Measurements from ENCODE around the gene GRK6.

Gene GRK6

GRCh38 chr5:177427211-177427822 is 841 bp downstream of the GRK6 start:
- DNase-seq (ENCODE audit: low read depth) = no peak

GRCh38 chr5:177427919-177428573 is 1.6 kb downstream of the GRK6 start:
- DNase-seq (ENCODE audit: low read depth) = no peak

DNA sequence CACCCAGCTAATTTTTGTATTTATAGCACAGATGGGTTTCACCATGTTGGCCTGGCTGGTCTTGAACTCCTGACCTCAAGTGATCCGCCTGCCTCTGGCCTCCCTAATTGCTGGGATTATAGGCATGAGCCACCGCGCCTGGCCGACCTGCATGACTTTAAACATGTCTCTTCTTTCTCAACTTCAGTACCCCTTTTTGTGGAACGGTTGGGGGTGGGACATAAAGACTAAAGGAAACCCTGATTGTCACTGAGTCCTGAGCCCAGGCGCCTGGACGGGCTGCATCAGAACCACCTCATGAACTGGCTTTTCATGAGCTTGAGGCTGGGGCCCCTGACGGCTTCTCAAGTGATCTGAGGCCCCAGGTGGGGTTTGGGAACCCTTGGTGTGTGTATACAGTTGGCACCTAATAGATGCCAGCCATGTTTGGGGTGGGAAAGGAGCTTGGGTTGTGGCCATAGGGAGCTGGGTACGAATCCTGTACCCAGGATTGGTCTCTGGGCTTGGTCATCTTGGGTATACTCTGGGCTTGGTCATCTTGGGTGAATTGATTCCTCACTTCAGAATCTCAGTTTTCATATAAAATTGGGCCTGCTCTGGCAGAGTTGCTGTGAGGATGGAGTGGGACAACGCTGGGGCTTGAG is 2.2 kb downstream of the GRK6 start:
- DNase-seq (ENCODE audit: low read depth) = no peak

GRCh38 chr5:177429248-177430040 is 3.0 kb downstream of the GRK6 start:
- no peak for DNase-seq (ENCODE audit: low read depth)

- no peak for DNase-seq (ENCODE audit: low read depth)
Observed at GRCh38 chr5:177430140-177430951, 3.9 kb downstream of the GRK6 start.

DNA sequence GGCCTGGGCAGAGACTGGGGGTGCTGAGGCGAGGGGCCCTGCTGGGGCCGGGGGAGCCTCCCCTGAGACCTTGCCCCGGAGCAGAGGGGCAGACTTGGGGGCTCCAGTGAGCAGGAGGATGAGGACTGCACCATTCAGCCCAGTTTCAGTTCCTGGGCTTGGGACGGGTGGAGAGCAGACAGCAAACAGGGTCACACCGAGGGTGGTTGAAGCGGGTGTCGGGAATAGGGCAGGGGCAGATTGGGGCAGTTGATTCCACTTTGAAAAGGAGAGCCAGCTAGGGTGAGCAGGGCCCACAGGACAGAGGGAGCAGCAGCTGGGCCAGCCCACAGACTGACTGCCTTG is 4.5 kb downstream of the GRK6 start:
- DNase-seq (ENCODE audit: low read depth) = no peak

GRCh38 chr5:177431317-177432142 is 5.1 kb downstream of the GRK6 start:
- DNase-seq (ENCODE audit: low read depth) = no peak

DNA sequence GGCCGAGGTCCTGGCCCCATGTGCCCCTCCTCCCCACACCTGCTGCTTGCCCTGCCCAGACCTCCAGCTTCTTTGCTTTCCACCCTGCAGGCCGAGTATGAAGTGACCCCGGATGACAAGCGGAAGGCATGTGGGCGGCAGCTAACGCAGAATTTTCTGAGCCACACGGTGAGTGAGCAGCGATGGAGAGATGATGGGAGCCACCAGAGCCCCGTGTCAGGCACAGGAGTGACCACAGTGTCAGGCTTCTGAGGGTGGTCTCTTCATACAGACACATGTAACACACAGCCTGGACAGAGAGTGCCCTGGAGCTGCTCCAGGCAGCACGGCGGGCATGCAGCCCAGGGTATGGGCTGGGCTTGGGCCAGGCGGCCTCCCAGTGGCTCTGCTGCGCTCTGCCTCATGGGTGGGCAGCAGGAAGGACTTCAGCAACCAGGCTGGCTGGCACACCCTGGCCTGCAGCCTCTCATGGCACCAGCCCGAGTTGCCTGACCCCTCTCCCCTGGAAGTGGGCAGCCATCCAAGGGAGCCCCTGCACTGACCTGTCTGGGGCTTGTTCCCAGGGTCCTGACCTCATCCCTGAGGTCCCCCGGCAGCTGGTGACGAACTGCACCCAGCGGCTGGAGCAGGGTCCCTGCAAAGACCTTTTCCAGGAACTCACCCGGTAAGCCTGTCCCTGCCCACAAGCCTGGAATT is 5.8 kb downstream of the GRK6 start:
- DNase-seq (ENCODE audit: low read depth) = no peak

DNA sequence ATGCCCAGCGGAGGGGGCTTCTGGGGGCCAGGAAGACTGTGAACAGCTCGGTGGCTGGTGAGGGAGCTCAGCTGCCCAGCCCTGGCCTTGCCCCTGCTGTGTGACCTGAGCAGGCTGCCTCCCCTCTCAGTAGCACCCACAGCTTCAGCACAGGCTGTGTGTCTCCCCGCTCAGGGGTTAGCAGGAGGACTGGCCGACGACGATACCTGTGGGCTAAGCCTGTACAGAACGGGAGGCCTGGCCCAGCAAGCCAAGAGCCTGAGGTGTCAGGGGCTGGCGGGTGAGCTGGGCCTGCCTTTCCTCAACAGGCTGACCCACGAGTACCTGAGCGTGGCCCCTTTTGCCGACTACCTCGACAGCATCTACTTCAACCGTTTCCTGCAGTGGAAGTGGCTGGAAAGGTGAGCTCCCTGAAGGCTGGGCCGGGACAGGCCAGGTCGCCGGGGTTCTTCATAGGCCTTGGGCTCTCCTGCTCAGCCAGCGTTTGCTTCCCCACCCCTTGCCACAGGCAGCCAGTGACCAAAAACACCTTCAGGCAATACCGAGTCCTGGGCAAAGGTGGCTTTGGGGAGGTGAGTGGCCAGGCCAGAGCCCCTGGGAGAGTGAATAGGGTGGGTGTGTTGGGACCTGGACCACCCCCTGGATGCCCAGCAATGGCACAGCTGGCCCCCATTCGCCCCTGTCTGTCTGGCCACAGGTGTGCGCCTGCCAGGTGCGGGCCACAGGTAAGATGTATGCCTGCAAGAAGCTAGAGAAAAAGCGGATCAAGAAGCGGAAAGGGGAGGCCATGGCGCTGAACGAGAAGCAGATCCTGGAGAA is 6.6 kb downstream of the GRK6 start:
- no peak for DNase-seq (ENCODE audit: low read depth)

DNA sequence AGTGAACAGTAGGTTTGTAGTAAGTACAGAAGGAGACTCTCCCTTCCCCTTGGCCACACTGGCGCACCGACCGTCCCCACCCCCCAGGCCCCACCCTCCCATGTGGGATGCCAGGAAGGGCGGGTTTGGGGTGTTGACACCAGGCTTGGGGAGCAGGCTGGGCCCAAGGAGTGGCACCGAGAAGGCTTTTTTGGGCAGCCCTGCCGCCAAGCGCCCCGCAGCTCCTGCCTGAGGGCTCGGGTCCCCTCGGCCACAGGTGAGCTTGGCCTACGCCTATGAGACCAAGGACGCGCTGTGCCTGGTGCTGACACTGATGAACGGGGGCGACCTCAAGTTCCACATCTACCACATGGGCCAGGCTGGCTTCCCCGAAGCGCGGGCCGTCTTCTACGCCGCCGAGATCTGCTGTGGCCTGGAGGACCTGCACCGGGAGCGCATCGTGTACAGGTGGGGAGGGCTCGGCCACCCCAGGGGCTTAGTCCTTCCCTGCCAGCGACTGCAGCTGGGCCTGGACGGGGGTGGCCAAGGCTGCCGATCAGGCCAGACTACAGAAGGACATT is 7.3 kb downstream of the GRK6 start:
- no peak for DNase-seq (ENCODE audit: low read depth)

- no peak for DNase-seq (ENCODE audit: low read depth)
Observed at GRCh38 chr5:177434437-177434836, 8.0 kb downstream of the GRK6 start.

DNA sequence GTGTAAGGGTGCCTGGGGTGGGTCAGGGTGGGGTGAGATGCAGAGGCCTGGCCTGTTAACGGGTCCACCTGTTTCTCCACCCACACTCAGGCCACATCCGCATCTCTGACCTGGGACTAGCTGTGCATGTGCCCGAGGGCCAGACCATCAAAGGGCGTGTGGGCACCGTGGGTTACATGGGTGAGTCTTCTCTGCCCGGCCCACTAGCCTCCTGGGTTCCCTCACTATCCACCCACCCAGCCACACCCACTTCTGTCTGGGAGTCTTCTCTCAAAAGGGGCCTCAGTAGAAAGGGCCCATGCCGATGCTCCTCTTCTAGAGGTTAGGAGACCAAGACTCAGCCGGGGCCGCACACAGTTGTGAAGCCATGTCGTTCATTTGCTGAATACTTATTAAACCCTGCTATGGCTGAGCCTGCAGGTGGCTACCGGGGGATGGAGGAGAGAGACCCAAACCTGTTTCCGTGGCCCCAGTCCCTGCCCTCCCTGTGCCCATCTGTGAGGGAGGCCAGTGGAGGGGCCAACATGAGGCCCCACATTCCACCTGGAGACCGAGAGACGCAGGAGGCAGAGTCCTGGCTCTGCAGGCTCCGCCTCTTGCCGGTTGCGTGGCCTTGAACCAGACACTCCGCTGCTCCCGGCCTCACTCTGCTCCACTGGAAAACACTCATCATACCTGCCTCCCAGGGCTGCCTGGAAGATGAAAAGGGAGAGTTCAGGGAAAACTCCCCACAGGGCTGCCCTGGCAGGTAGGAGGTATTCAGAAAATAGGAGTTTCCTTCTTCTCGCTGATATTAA is 8.7 kb downstream of the GRK6 start:
- DNase-seq (ENCODE audit: low read depth) = no peak

DNA sequence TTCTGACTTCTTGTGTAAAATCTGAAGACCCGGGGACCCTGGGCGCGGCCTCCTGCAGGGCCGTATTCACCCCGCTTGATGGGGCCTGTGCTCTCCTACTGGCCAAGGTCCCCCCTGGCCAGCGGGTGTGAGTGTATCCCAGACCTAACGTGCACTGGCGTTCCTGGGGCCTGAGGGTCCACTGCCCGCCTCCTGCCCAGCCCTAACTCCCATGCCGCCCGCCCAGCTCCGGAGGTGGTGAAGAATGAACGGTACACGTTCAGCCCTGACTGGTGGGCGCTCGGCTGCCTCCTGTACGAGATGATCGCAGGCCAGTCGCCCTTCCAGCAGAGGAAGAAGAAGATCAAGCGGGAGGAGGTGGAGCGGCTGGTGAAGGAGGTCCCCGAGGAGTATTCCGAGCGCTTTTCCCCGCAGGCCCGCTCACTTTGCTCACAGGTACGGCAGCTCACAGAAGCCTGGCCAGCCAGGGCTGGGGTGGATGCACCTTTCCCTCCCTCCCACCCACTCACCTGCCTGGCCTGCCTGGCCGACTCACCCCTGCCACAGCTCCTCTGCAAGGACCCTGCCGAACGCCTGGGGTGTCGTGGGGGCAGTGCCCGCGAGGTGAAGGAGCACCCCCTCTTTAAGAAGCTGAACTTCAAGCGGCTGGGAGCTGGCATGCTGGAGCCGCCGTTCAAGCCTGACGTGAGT is 9.5 kb downstream of the GRK6 start:
- no peak for DNase-seq (ENCODE audit: low read depth)

- no peak for DNase-seq (ENCODE audit: low read depth)
Observed at GRCh38 chr5:177437623-177438022, 11.1 kb downstream of the GRK6 start.

DNA sequence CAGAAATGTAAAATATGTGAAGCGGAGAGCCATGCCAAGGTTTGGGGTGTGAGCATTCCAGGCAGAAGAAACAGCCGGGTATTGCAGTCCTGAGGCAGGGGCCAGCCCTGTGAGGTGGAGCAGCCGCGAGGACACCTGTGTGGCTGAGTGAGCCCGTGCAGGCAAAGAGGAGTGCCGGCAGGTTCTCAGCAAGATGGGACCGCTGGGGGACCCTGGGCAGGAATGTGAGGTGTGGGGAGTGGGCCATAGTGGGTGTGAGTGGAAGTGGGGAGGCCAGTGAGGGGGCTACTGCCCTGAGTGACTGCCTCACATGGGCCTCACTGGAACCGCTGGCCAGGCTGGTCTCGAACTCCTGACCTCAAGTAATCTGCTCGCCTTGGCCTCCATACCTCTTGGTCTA is 12.0 kb downstream of the GRK6 start:
- no peak for DNase-seq (ENCODE audit: low read depth)

GRCh38 chr5:177439518-177440053 is 13.1 kb downstream of the GRK6 start:
- no peak for DNase-seq (ENCODE audit: low read depth)

GRCh38 chr5:177440211-177440989 is 13.9 kb downstream of the GRK6 start:
- no peak for DNase-seq (ENCODE audit: low read depth)
